Right atrium auricular region (tissue), 2 donors: Measurements from ENCODE around the gene GSC2. TPM values are rescaled to one million over a fixed set of nuclear protein-coding genes. Genes with fewer than 3 reads are reported as not detected.

Experiments used
- DNase-seq: peaks from one replicate; pipeline ENCODE4 v3.0.0-alpha.2; 2019; ENCODE audit warnings: low spot score
- H3K27ac ChIP-seq, 2 donors: fragments of 200-600 bp; sonication (generic); 1 replicate in 1 of 2; 2 replicates in 1 of 2; pipeline ENCODE4 v1.5.1; 2016 to 2019
- H3K27me3 ChIP-seq, 2 donors: fragments of 200-600 bp; sonication (generic); one replicate each; pipeline versions ENCODE4 v1.5.1 to v1.6.0; 2017 to 2019
- H3K36me3 ChIP-seq: fragments of 200-600 bp; sonication (generic); one replicate; pipeline ENCODE4 v1.5.1; 2016
- H3K4me1 ChIP-seq, 2 donors: fragments of 200-600 bp; sonication (generic); one replicate each; pipeline versions ENCODE4 v1.5.1 to v1.6.0; 2017 to 2019
- H3K4me3 ChIP-seq, 2 donors: fragments of 200-600 bp; sonication (generic); 1 replicate in 1 of 2; 2 replicates in 1 of 2; pipeline ENCODE4 v1.5.1; 2017 to 2019; ENCODE audit warnings: mild to moderate bottlenecking in 1 of 2, moderate library complexity in 1 of 2
- H3K9me3 ChIP-seq, 2 donors: fragments of 200-600 bp; sonication (generic); one replicate each; pipeline ENCODE4 v1.5.1; 2019
- total RNA-seq, 2 donors: library from RNA; depleted of rRNA; stranded (reverse); fragments of >200 nt; gene quantifications; one replicate each; pipeline ENCODE4 v1.1.0, GENCODE V29; 2016
- TF ChIP-seq, protein P1 (sequence below), 2 donors: fragments of 200-600 bp; sonication (generic); IDR thresholded peaks; one replicate each; pipeline ENCODE4 v1.5.1; 2019; ENCODE audit warnings: antibody characterized with exemption in 2 of 2

The GSC2 gene
- total RNA-seq, 2 donors from 2014 or later = not detected

DNA sequence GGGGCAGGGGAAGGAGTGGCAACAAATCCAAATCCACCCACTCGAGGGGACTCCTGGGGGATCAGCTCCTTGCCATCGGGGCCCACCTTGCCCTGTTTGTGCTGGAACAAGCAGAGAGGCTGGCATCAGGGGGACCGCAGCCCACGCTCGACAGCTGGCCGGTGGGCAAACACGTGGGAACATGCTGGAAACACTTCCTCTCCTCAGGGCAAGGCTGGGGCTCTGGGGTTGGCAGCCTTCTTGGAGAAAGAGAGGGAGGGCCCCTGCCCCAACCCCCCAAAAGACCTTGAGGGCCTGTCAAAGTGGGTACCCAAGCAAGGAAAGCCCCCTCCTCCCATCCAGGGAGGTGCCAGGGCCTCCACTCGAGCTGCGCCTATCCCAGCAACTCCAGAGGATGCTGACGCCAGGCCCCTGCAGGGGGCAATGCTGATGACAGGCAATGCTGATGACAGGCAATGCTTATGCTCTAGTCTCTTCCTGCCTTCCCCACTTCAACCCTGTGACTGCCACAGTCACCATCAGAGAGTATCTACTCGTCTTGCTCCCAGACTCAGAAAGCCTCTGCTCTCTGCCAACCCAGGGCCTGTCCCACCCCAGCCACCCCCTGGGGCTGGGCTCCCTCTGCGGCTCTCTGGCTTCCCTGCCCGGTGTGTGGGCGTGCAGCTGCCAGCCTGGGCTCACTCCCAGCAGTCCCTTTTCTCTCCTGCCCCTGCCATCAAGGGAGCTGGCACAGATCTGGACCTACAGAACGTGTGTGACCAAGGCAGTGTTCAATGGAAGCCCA is 11.7 kb downstream of the GSC2 start:
- TF ChIP-seq, protein P1, sequence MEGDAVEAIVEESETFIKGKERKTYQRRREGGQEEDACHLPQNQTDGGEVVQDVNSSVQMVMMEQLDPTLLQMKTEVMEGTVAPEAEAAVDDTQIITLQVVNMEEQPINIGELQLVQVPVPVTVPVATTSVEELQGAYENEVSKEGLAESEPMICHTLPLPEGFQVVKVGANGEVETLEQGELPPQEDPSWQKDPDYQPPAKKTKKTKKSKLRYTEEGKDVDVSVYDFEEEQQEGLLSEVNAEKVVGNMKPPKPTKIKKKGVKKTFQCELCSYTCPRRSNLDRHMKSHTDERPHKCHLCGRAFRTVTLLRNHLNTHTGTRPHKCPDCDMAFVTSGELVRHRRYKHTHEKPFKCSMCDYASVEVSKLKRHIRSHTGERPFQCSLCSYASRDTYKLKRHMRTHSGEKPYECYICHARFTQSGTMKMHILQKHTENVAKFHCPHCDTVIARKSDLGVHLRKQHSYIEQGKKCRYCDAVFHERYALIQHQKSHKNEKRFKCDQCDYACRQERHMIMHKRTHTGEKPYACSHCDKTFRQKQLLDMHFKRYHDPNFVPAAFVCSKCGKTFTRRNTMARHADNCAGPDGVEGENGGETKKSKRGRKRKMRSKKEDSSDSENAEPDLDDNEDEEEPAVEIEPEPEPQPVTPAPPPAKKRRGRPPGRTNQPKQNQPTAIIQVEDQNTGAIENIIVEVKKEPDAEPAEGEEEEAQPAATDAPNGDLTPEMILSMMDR (IDR thresholded peaks at IDR 0.05) = no peak
- no peak for DNase-seq
- Histone ChIP-seq H3K4me1 (peaks cover 0 to 2% of the 10 kb centered on the region in 2 donors), H3K27ac (no peak overlapping the region), H3K4me3 (no peak overlapping the region), H3K27me3 (no peaks in the 10 kb centered on the region), H3K9me3 (no peaks in the 10 kb centered on the region), H3K36me3 (peaks cover 88% of the 10 kb centered on the region)

DNA sequence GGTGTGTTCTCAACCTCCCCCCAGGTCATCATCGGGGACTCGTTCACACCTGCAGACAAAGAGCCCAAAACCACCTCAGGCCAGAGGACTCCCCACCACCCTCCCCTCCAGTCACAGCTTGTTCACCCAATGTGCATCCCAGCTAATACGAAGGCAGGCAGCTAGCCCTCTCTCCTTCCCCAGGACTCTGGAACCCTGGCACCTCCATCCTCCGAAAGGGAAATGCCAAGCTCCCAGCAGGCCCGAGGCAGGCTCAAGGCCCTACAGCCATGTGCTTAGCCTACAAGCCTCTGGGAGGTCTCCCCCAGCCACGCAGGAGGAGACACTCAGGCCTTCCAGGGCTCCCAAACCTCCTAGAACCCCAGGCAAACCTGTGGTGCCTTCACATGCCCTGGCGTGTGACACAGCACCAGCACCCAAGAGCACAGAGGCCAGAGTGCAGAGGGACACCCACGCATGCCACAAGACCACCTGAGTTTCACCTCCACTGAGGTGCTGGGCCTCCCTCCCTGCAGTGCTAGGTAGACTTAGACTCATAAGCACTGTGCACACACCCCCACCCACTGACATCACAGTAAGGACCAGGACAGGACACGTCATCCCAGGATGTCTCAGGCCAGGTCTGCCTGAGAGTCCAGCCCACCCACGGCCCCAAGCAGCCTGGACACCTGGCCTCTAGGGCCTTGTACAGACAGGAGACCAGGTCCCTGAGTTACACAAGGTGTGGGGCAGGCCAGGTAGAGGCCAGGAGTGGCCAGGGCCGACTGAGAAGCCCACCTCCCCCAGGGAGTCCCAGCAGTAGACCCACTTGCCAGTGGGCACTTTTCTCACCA is 12.5 kb downstream of the GSC2 start:
- no peak for DNase-seq
- H3K36me3 ChIP-seq = peaks cover 90% of the 10 kb centered on the region
- no peak overlapping the region for H3K27ac ChIP-seq
- no peak overlapping the region for H3K4me3 ChIP-seq
- H3K27me3 ChIP-seq = no peaks in the 10 kb centered on the region
- TF ChIP-seq, protein P1 (IDR thresholded peaks at IDR 0.05) = no peak
- no peaks in the 10 kb centered on the region for H3K9me3 ChIP-seq
- no peaks in the 10 kb centered on the region for H3K4me1 ChIP-seq

DNA sequence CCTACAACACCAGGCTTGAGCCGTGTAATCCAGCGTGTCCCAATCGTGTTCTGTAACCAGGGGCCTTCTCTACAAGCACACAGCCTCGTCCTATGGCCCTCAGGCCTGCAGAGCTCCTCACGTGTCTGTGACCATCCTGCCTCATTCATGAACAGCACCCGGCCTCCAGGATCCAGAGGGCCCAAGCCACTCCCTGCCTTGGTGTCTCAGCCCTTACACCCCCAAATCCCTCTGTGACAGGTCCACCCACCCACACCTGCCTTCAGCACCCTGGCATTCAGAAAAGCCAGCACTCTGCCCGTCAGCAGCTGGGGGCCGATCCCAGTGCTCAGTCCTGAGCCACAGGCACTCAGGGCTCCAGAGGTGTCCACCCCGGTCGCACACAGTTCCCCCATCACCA is 13.2 kb downstream of the GSC2 start:
- H3K4me1 ChIP-seq = no peaks in the 10 kb centered on the region
- peaks cover 83% of the 10 kb centered on the region for H3K36me3 ChIP-seq
- no peaks in the 10 kb centered on the region for H3K9me3 ChIP-seq
- no peak overlapping the region for H3K27ac ChIP-seq
- TF ChIP-seq, protein P1 (IDR thresholded peaks at IDR 0.05) = no peak
- no peaks in the 10 kb centered on the region for H3K27me3 ChIP-seq
- no peak overlapping the region for H3K4me3 ChIP-seq
- DNase-seq = no peak

DNA sequence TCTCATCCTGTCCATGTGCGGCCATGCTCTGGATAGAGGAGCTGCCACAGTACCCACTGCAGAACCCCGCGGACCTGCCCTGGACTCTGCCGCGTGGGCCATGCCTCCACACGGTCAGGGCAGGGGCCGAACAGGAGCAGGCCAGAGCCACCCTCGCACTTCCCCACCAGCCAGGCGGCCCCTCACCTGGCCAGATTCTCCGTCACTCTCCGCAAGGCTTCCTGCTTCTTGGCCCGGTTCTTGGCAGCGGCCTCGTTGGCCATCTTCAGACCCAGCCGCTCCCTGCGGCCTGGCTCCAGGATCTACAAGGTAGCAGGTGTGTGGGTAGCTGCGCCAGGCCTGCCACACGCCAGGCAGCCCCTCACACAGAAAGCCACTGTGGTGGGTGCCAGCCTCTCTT is 15.2 kb downstream of the GSC2 start:
- Histone ChIP-seq H3K27me3 (no peaks in the 10 kb centered on the region), H3K36me3 (peaks cover 66% of the 10 kb centered on the region), H3K9me3 (no peaks in the 10 kb centered on the region), H3K27ac (no peak overlapping the region), H3K4me1 (no peaks in the 10 kb centered on the region), H3K4me3 (no peak overlapping the region)
- TF ChIP-seq, protein P1 (IDR thresholded peaks at IDR 0.05) = no peak
- no peak for DNase-seq

DNA sequence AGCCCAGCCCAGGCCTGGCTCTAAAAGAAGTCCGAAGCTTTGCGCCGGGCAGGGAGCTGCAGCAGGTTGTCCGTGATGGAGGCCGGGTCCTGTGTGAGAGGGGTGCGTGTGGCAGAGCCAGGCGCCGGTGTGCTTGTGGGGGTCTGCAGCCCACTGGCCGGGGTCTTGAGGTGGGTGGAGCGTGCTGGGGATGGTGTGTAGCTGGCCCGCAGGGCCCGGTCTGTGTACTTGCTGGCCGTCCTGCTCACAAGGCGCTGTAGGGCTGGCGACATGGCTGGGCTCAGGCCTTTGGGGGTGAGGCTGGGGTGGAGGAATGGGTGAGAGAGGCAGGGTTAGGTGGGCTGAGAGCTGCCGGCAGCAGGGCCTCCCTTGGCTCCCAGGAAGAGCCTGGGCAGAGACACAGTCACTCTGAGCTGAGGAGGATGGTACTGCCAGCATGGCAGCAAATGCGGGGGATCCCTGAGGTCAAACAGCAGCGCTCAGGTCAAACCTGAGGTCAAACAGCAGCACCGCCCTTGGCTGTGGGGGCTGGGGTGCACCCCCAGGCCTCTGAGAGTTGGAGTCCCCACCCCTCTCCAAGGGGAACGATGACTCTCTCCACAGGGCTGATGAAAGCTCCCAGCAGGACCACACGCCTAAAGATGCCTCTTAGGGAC is 15.8 kb downstream of the GSC2 start:
- peaks cover 60% of the 10 kb centered on the region for H3K36me3 ChIP-seq

More for the DNA sequence above, 15.8 kb downstream of the GSC2 start:
- H3K27me3 ChIP-seq = no peaks in the 10 kb centered on the region
- H3K27ac ChIP-seq = no peak overlapping the region
- H3K9me3 ChIP-seq = no peaks in the 10 kb centered on the region
- H3K4me1 ChIP-seq = no peaks in the 10 kb centered on the region
- no peak overlapping the region for H3K4me3 ChIP-seq
- no peak for DNase-seq
- TF ChIP-seq, protein P1 (IDR thresholded peaks at IDR 0.05) = no peak
